Astrocyte (in vitro differentiated cells and primary cell): Measurements from ENCODE around the gene PCNA. TPM values are rescaled to one million over a fixed set of nuclear protein-coding genes. Genes with fewer than 3 reads are reported as not detected.

ENCODE experiments used
- DNase-seq: peaks from one replicate; pipeline ENCODE4 v3.0.0-alpha.2; 2010; ENCODE audit warnings: low read depth
- FAIRE-seq: peaks from 2 replicates; lab custom pipeline; 2011; peaks lifted over from hg19 to GRCh38; lab: Jason Lieb, UNC
- H2AFZ ChIP-seq: 2 replicates; pipeline ENCODE4 v1.6.0; 2012; ENCODE audit warnings: low read depth, low read length, inconsistent platforms
- H3K27ac ChIP-seq: 2 replicates; pipeline ENCODE4 v1.5.1; 2011; ENCODE audit warnings: low read depth, low read length, inconsistent platforms
- H3K27me3 ChIP-seq: 2 replicates; pipeline ENCODE4 v1.6.0; 2011; ENCODE audit warnings: low read length, inconsistent platforms; ENCODE audit not compliant: insufficient read depth
- H3K36me3 ChIP-seq: 2 replicates; pipeline ENCODE4 v1.5.1; 2011; ENCODE audit warnings: low read length, inconsistent platforms; ENCODE audit not compliant: insufficient read depth
- H3K4me1 ChIP-seq: 2 replicates; pipeline ENCODE4 v1.5.1; 2011; ENCODE audit warnings: low read length, inconsistent platforms; ENCODE audit not compliant: insufficient read depth
- H3K4me2 ChIP-seq: 2 replicates; pipeline ENCODE4 v1.6.0; 2012; ENCODE audit warnings: low read length, inconsistent platforms
- H3K4me3 ChIP-seq: 2 replicates; pipeline ENCODE4 v1.5.1; 2011; ENCODE audit warnings: low read depth, mild to moderate bottlenecking, low read length, inconsistent platforms; ENCODE audit not compliant: insufficient read depth
- H3K79me2 ChIP-seq: 2 replicates; pipeline ENCODE4 v1.6.0; 2012; ENCODE audit warnings: mild to moderate bottlenecking, low read length, inconsistent platforms; ENCODE audit not compliant: insufficient read depth
- H3K9ac ChIP-seq: 2 replicates; pipeline ENCODE4 v1.6.0; 2012; ENCODE audit warnings: mild to moderate bottlenecking, low read length, inconsistent platforms
- H3K9me3 ChIP-seq: 2 replicates; pipeline ENCODE4 v1.5.1; 2012; ENCODE audit warnings: low read depth, mild to moderate bottlenecking, low read length, inconsistent platforms; ENCODE audit not compliant: insufficient read depth
- H4K20me1 ChIP-seq: 2 replicates; pipeline ENCODE4 v1.6.0; 2012; ENCODE audit warnings: low read length, inconsistent platforms; ENCODE audit not compliant: insufficient read depth
- H3K27ac Mint-ChIP-seq: one replicate; pipeline ENCODE4 v1.8.0; 2021; ENCODE audit warnings: mild to moderate bottlenecking, mixed read lengths; ENCODE audit not compliant: unreplicated experiment
- H3K27me3 Mint-ChIP-seq: one replicate; pipeline ENCODE4 v1.8.0; 2021; ENCODE audit warnings: low read depth, mixed read lengths; ENCODE audit not compliant: unreplicated experiment
- H3K36me3 Mint-ChIP-seq: one replicate; pipeline ENCODE4 v1.8.0; 2021; ENCODE audit warnings: low read depth, mixed read lengths; ENCODE audit not compliant: unreplicated experiment
- H3K4me1 Mint-ChIP-seq: one replicate; pipeline ENCODE4 v1.8.0; 2021; ENCODE audit warnings: low read depth, mixed read lengths; ENCODE audit not compliant: unreplicated experiment
- H3K4me3 Mint-ChIP-seq: one replicate; pipeline ENCODE4 v1.8.0; 2021; ENCODE audit warnings: mild to moderate bottlenecking, moderate library complexity, mixed read lengths; ENCODE audit not compliant: unreplicated experiment
- H3K9me3 Mint-ChIP-seq: one replicate; pipeline ENCODE4 v1.8.0; 2021; ENCODE audit warnings: mild to moderate bottlenecking, mixed read lengths; ENCODE audit not compliant: unreplicated experiment
- CTCF ChIP-seq: IDR thresholded peaks from 2 replicates; pipeline ENCODE4 v1.5.1; 2011; ENCODE audit warnings: low read depth, mild to moderate bottlenecking, inconsistent platforms, low read length, moderate library complexity; ENCODE audit not compliant: insufficient read depth
- EZH2 ChIP-seq: IDR thresholded peaks from 2 replicates; pipeline ENCODE4 v1.6.1; 2012; ENCODE audit warnings: mild to moderate bottlenecking, low read length, inconsistent platforms; ENCODE audit not compliant: insufficient read depth
- total RNA-seq: library from RNA; stranded (reverse); gene quantifications from 2 replicates; pipeline ENCODE4 v1.2.1, GENCODE V29; 2021

PCNA gene
- total RNA-seq, 1 donor from 2014 or later: 77.6 TPM

DNA sequence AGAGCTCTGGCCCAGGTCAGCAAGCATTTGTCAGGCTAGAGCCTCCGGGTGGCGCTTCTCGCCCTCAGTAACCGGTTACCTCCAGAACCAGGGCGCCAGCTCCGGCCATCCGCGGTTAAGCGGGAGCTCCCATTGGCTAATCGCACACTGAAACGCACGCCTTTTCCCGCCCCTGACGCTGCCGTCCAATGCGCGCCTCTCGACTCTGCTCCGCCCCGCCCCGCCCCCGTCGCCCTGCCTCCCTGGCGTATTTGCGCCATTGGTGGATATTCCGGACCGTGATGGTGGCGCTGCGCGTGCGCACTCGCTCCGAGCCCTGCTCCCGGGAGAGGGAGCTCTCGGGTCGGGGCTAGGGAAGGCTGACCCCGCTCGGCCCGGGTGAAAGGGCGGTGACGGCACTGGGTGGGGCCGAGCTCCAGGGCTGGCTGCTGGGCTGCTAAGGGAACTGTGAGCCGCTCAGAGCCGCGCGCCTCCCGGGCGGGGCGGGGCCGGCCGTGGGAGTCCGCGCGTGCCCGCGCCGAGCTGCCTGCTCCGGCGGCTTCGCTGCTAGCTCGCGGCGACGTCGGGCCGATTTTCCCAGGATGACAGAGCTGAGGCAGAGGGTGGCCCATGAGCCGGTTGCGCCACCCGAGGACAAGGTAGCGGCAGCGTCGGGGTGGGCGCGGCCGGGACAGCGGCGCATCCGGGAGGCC, 6.9 kb upstream of the PCNA start, which contains the start of gene CDS2:
Gene CDS2, plus strand, starts transcription at position 497 of the 692 bp plus-strand sequence. Its CDS starts 85 bp downstream, at position 582.
- peaks cover 10% of the 10 kb centered on the region for H3K4me1 Mint-ChIP-seq
- H3K27ac ChIP-seq: peak within 1 kb of the TSS; percentile 73
- H3K4me3 Mint-ChIP-seq: peak within 1 kb of the TSS; percentile 95
- FAIRE-seq (no peak), DNase-seq (peak; percentile 92)
- H3K9me3 Mint-ChIP-seq: no peaks in the 10 kb centered on the region
- H3K27ac Mint-ChIP-seq: peak within 1 kb of the TSS; percentile 67
- no peaks in the 10 kb centered on the region for H3K36me3 Mint-ChIP-seq
- peaks cover 12% of the 10 kb centered on the region for H3K4me1 ChIP-seq
- H4K20me1 ChIP-seq: peaks cover 24% of the 10 kb centered on the region
- peak within 1 kb of the TSS; percentile 85 for H3K4me3 ChIP-seq
- H3K9ac ChIP-seq: peak within 1 kb of the TSS; percentile 87
- H3K36me3 ChIP-seq: no peaks in the 10 kb centered on the region
- peak within 1 kb of the TSS; percentile 90 for H2AFZ ChIP-seq
- peaks cover 27% of the 10 kb centered on the region for H3K79me2 ChIP-seq
- no peaks in the 10 kb centered on the region for H3K27me3 ChIP-seq
- peak within 1 kb of the TSS; percentile 99 for H3K4me2 ChIP-seq
- H3K27me3 Mint-ChIP-seq: no peaks in the 10 kb centered on the region
- TF ChIP-seq EZH2 (no peak), CTCF (peak; percentile 36)
- no peaks in the 10 kb centered on the region for H3K9me3 ChIP-seq

DNA sequence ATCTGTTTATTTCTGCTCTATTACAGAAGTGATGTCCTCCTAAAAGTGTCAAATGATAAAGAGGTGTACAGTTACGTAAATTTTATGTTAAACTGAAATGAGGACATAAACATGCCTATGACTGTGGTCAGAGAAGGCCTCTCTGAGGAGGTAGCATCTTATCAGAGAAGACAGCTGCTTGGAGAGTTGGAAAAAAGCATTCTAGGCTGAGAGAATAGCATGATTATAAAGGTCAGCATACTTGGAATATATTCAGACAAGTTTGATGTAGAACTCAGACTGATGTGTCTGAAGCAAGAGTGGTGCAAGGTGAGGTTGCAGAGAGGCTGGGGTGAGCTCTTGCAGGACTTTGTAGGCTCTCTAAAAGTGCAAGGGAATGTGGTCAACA, 3.1 kb upstream of the PCNA start:
- DNase-seq (no peak), FAIRE-seq (no peak)
- H3K27me3 Mint-ChIP-seq: no peaks in the 10 kb centered on the region
- Histone ChIP-seq H3K27me3 (no peaks in the 10 kb centered on the region), H3K4me2 (no peak overlapping the region), H3K9ac (no peak overlapping the region), H3K9me3 (no peaks in the 10 kb centered on the region), H2AFZ (no peak overlapping the region), H3K79me2 (peaks cover 29% of the 10 kb centered on the region), H3K4me1 (peaks cover 9% of the 10 kb centered on the region), H3K36me3 (no peaks in the 10 kb centered on the region), H3K27ac (no peak overlapping the region), H3K4me3 (no peak overlapping the region), H4K20me1 (peaks cover 24% of the 10 kb centered on the region)
- no peak overlapping the region for H3K4me3 Mint-ChIP-seq
- H3K36me3 Mint-ChIP-seq: no peaks in the 10 kb centered on the region
- peaks cover 16% of the 10 kb centered on the region for H3K4me1 Mint-ChIP-seq
- no peak overlapping the region for H3K27ac Mint-ChIP-seq
- H3K9me3 Mint-ChIP-seq: no peaks in the 10 kb centered on the region
- TF ChIP-seq EZH2: no peak
- TF ChIP-seq CTCF: no peak

DNA sequence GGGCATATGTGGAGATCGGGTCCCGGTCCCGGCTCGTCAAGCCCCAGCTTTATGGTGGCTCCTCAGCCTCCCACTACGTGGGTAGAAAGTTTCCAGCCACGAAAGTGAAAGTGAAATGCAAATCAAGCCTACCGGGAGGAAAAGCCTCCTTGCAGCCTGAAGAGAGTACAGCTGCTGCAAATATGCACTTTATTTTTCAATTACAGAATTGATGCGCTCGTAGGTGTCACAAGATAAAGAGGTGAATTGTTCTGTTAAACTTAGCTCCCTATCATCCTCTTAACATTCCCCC, 373 bp upstream of the PCNA start:
- FAIRE-seq: no peak
- H3K36me3 ChIP-seq: peaks cover 20% of the 10 kb centered on the region
- peak overlapping the region; percentile 88 for H3K27ac ChIP-seq
- peaks cover 29% of the 10 kb centered on the region for H4K20me1 ChIP-seq
- Mint-ChIP-seq H3K4me1 (peaks cover 22% of the 10 kb centered on the region), H3K36me3 (no peaks in the 10 kb centered on the region), H3K27ac (peak overlapping the region; percentile 94), H3K27me3 (no peaks in the 10 kb centered on the region), H3K9me3 (no peaks in the 10 kb centered on the region), H3K4me3 (peak overlapping the region; percentile 94)
- peak overlapping the region; percentile 70 for H2AFZ ChIP-seq
- H3K27me3 ChIP-seq: no peaks in the 10 kb centered on the region
- H3K4me3 ChIP-seq: peak overlapping the region; percentile 99
- H3K4me1 ChIP-seq: no peaks in the 10 kb centered on the region
- H3K4me2 ChIP-seq: peak overlapping the region; percentile 92
- no peak for DNase-seq
- TF ChIP-seq CTCF (no peak), EZH2 (no peak)
- H3K9me3 ChIP-seq: no peaks in the 10 kb centered on the region
- peaks cover 41% of the 10 kb centered on the region for H3K79me2 ChIP-seq
- H3K9ac ChIP-seq: peak overlapping the region; percentile 93
